CD4-positive, alpha-beta T cell treated with Interleukin-17A for 1 hour (primary cell): ENCODE measurements around the gene IGSF9B.
"Not testable (repeated sequence)": the region's sequence is repeated elsewhere in the genome, so short reads cannot be mapped to it uniquely, and the experiment has no call there.

ENCODE experiments used
- DNase-seq: peaks from one replicate; pipeline ENCODE4 v3.0.0-alpha.2; 2020

IGSF9B gene

GRCh38 chr11:133956650-133957633, at the start of gene IGSF9B:
TSS of gene IGSF9B (minus strand) at chr11:133956968. CDS start at chr11:133956754, 214 bp downstream.
- peak; percentile 93 for DNase-seq

DNA sequence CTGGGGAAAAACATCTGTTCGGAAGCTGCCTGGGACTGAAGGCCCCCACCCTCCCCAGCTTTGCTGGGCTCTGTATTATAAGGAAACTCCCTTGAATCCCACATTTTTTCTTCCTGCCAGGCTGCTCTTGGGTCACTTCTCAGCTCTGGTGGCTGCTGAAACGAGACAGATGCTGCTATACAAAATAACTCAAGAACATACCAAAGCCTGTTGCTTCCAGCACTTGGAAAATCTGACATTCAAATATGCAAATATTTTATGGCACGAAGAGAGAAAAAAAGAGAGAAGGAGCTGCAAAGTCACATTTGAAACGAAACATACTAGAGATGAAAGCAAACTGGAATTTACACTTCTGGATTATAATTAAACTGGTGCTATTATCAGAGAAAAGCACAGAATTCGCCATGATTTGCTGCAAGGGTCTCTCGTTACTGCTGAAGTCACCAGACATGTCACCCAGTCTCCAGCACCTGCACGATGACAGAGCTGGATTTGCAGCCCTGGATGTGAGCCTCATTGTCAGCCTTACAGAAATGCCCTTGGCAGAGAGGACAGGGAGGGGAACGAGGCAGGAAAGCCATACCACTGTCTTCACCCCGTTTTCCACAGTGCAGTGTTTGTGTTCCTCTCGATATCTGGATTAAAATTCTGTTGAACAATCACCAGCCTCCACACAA, 47.9 kb upstream of the IGSF9B start:
- no peak for DNase-seq

DNA sequence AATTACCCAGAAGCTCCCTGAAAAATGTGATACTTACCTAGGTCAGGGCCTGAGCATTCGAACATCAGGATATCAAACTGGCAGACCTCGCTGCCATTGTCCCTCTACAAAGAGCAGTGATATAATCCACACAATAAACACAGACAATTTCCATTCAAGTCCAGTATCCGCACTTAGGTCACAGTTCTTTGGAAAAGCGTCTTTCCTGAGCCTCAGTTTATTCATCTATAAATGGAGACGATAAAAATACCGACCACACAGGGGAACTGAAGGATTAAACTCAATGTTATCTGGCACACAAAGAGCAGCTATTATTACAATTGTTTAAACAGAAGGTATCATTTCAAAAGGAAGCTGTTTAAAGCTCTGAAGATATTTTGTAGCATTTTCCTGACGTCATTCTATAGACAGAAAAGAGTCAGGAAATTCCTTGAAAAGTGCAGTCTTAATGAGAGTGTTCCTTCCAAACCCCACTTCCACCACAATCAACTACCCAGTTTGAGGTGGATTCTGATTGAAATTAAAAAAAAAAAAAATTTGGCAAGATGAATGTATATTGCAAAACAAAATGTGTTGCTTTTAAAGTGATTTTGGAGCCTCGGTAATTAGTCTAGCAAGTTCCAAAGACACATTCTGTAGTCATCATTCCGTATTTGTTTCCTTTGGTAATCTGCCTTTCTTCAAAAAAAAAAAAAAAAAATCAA, 47.2 kb upstream of the IGSF9B start:
- no peak for DNase-seq

DNA sequence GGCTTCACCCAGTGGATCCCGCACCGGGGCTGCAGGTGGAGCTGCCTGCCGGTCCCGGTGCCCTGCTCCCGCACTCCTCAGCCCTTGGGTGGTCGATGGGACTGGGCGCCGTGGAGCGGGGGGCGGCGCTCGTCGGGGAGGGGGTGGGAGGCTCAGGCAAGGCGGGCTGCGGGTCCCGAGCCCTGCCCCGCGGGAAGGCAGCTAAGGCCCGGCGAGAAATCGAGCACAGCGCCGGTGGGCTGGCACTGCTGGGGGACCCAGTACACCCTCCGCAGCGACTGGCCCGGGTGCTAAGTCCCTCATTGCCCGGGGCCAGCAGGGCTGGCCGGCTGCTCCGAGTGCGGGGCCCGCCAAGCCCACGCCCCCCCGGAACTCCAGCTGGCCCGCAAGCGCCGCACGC, 46.1 kb upstream of the IGSF9B start:
- DNase-seq: not testable (repeated sequence)

- not testable (repeated sequence) for DNase-seq
Measured at GRCh38 chr11:134002338-134002737, 45.6 kb upstream of the IGSF9B start.

DNA sequence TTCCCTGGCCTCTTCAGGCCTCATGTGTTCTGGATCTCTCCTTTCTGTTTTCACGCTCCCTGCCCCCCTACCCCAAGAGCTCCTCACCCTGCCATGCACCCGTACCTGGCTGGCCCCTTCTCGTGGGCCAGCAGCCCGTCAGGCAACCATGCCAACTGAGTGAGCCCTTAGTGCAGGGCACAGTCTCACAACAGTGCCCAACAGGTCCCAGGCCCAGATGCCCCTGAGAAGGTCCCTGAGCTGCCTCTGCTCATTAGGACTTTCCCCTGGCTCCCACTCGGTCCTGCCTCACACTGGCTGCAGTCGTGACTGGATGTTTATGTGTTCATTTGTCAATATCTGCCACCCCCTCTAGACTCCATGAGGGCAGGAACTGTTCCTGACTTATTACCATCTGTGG, 44.8 kb upstream of the IGSF9B start:
- no peak for DNase-seq

- no peak for DNase-seq
Measured at GRCh38 chr11:134001088-134001487, 44.3 kb upstream of the IGSF9B start.

GRCh38 chr11:133999355-133999754, 42.6 kb upstream of the IGSF9B start:
- no peak for DNase-seq

GRCh38 chr11:133997554-133997953, 40.8 kb upstream of the IGSF9B start:
- no peak for DNase-seq

DNA sequence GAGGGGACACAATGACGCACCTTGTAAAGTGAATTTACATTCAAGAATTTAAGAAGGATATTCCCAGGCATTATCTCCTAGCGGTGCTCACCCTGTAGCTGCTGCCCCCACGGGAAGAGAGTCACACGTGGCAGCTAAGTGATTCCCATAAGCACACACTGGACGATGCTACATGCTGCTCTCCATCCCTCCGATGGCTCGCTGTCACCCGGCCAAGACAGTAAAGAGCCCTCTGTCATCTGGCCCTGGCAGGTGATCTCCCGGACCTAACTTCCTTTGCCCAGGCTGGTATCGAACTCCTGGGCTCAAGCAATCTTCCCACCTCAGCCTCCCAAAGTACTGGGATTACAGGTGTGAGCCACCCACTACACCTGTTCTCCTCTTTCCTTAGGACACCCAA, 39.9 kb upstream of the IGSF9B start:
- DNase-seq: no peak

GRCh38 chr11:133995066-133995465, 38.3 kb upstream of the IGSF9B start:
- DNase-seq: no peak

DNA sequence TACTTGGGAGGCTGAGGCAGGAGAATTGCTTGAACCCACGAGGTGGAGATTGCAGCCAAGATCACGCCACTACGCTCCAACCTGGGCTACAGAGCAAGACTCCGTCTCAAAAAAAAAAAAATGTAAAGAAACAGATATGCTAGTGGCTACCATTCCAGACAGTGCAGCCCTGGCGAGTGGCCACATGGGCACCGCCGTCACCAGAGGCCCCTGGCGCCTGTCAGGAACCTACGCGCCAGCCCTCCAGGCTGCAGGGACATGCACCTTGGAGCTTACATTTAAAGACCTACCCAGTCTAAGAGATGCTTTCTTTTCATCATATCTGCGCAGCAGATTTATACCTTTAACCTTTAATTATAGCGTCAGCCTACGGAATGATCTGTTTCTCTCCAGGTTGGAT, 37.2 kb upstream of the IGSF9B start:
- DNase-seq: no peak

- no peak for DNase-seq
Measured at GRCh38 chr11:133993107-133993506, 36.3 kb upstream of the IGSF9B start.

- DNase-seq: no peak
Measured at GRCh38 chr11:133992121-133992520, 35.4 kb upstream of the IGSF9B start.

DNA sequence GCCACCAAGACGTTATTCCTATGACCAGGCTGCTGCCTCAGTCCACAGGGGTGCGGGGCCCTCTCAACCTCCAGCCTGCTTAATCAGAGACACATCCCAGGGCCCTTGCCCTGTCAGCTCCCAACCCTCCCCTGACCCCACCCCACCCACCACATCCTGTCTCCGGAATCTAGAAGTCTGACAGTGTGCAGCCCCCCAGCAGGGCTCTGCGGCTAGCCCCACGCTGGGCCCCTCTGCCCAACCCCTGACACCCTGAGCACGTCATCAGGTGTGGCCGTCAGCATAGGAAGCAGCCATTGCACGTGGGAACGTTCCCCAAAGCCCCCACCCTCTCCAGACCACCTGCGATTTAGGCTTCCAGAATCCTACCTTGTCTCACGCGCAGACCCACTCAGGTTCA, 34.3 kb upstream of the IGSF9B start:
- no peak for DNase-seq

GRCh38 chr11:133990501-133990900, 33.7 kb upstream of the IGSF9B start:
- DNase-seq: no peak

GRCh38 chr11:133988686-133989410, 32.1 kb upstream of the IGSF9B start:
- no peak for DNase-seq

DNA sequence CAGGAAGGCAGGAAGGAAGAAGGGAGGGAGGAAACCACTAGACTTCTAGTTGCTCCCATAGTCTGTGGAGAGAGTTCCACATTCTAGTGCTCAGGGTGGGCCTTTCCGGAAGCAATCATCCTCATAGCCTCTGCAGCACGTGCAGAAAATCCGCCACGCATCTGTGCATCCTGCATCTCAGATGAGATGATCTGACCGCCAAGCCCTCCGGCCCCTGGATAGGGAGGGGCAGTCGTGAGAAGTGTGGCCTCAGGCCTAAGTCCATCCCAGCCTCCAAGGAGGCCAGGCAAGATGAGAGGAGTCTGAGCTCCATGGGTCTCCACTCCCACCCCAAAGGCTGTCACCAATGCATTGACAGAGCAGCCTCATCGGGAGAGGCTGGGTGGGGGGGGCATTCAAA, 30.4 kb upstream of the IGSF9B start:
- no peak for DNase-seq

DNA sequence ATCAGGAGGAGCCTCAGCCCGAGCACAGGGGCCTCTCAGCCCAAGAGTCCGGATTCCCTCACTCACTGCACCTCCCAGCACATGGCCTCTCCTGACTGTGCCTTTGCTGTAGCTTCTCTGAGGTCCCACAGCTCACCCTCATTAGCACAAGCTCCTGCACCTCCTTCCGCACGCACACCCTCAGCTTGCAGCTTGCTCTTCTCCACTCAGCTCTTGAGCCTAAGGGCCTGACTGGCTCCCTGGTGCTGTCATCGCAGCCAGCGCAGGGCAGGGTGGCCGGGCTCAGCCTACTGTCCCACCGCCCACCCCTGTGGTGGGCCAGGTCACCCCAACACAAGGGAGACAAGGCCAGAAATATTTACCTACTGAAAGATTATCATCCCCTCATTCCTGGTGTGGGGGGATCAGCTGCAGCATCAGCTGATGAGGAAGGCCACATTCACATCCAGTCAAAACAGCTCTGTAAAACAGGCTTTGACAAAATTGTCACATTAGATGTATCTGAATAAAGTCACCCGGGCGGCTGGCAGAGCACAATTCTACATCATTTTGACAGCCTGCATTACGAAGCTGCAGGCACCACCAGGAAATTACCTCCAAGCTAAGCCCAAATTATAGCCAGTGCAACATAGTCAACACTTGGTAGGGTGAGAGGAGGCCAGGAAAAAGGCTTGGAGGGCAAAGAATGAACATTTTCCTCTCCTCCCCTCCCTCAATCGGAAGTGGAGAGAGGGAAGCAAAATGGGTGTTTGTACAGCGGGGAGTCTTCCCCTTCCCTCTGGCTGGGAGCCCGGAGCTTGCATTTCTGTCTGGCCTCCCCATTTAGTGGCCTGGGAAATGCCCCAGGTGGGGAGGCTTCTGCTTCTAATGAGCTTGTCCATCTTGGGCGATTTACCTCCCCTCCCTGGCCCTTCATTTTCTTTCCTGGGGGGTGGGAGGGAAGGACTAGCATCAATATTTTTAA, 29.5 kb upstream of the IGSF9B start:
- DNase-seq: no peak

- no peak for DNase-seq
Measured at GRCh38 chr11:133984828-133985227, 28.1 kb upstream of the IGSF9B start.

GRCh38 chr11:133983660-133984316, 27.0 kb upstream of the IGSF9B start:
- no peak for DNase-seq
